Fibroblast of lung (primary cell): ENCODE results near the gene TMPRSS2. TPM values are rescaled to one million over a fixed set of nuclear protein-coding genes. Genes with fewer than 3 reads are reported as not detected.

Source experiments
- DNase-seq, 2 donors: peaks; one replicate each; pipeline versions ENCODE4 v3.0.0 to v3.0.0-alpha.2; 2010; ENCODE audit warnings: low read depth in 2 of 2
- H2AFZ ChIP-seq: 2 replicates; pipeline ENCODE4 v1.5.1; 2012; ENCODE audit warnings: low read length, control low read depth, inconsistent platforms
- H3K27ac ChIP-seq: 2 replicates; pipeline ENCODE4 v1.5.1; 2011; ENCODE audit warnings: low read length, control low read depth; ENCODE audit not compliant: insufficient read depth
- H3K27me3 ChIP-seq: 2 replicates; pipeline ENCODE4 v1.5.1; 2011; ENCODE audit warnings: mild to moderate bottlenecking, low read length; ENCODE audit not compliant: control insufficient read depth, insufficient read depth
- H3K36me3 ChIP-seq: 2 replicates; pipeline ENCODE4 v1.5.1; 2011; ENCODE audit warnings: low read length; ENCODE audit not compliant: control insufficient read depth, insufficient read depth
- H3K4me1 ChIP-seq: 2 replicates; pipeline ENCODE4 v1.5.1; 2011; ENCODE audit warnings: low read length; ENCODE audit not compliant: control insufficient read depth, insufficient read depth; ENCODE audit errors: extremely low read depth
- H3K4me2 ChIP-seq: 2 replicates; pipeline ENCODE4 v1.5.1; 2011; ENCODE audit warnings: low read length, control low read depth; ENCODE audit not compliant: insufficient read depth; ENCODE audit errors: extremely low read depth
- H3K4me3 ChIP-seq, 4 experiments: fragments of 200-600 bp in 1 of 4; sonication (generic) in 1 of 4; replicated peaks in 1 of 4; 2 replicates each; pipeline ENCODE4 v1.5.1; 2011 to 2016; ENCODE audit warnings: low read length in 4 of 4, low read depth in 3 of 4, mild to moderate bottlenecking in 3 of 4, control low read depth in 2 of 4, inconsistent platforms in 1 of 4, mixed read lengths in 1 of 4; ENCODE audit not compliant: insufficient read depth in 1 of 4; ENCODE audit errors: control extremely low read depth in 1 of 4
- H3K79me2 ChIP-seq: 2 replicates; pipeline ENCODE4 v1.5.1; 2012; ENCODE audit warnings: mild to moderate bottlenecking, low read length, inconsistent platforms; ENCODE audit not compliant: control insufficient read depth, insufficient read depth
- H3K9ac ChIP-seq: 2 replicates; pipeline ENCODE4 v1.5.1; 2011; ENCODE audit warnings: mild to moderate bottlenecking, low read length, control low read depth; ENCODE audit not compliant: insufficient read depth
- H3K9me3 ChIP-seq: 2 replicates; pipeline ENCODE4 v1.5.1; 2012; ENCODE audit warnings: low read depth, low read length; ENCODE audit not compliant: control insufficient read depth, insufficient read depth
- H4K20me1 ChIP-seq: 2 replicates; pipeline ENCODE4 v1.5.1; 2011; ENCODE audit warnings: low read length; ENCODE audit not compliant: control insufficient read depth, insufficient read depth; ENCODE audit errors: extremely low read depth
- EZH2 ChIP-seq: IDR thresholded peaks from 2 replicates; pipeline ENCODE4 v1.5.1; 2012; ENCODE audit warnings: low read length, control low read depth, mild to moderate bottlenecking; ENCODE audit errors: missing control alignments
- polyA plus RNA-seq, 2 donors: library from polyadenylated mRNA; depleted of rRNA in 1 of 2; stranded (reverse) in 1 of 2; unstranded in 1 of 2; fragments of >200 nt; gene quantifications; 2 replicates each; pipeline ENCODE4 v1.2.1, GENCODE V29; 2011 to 2012; ENCODE audit warnings: missing spikeins in 1 of 2
- total RNA-seq: library from RNA; depleted of rRNA; stranded (reverse); fragments of >200 nt; gene quantifications from 2 replicates; pipeline ENCODE4 v1.2.1, GENCODE V29; 2014
- TF ChIP-seq, protein P1 (sequence below), 2 donors: IDR thresholded peaks in 1 of 2; conservative IDR thresholded peaks in 1 of 2; 1 replicate in 1 of 2; 2 replicates in 1 of 2; pipeline ENCODE4 v1.5.1; 2011 to 2012; ENCODE audit warnings: low read length in 2 of 2, control low read depth in 1 of 2, inconsistent platforms in 1 of 2, low read depth in 1 of 2, mild to moderate bottlenecking in 1 of 2

The TMPRSS2 gene
- total and polyA plus RNA-seq, 2 donors (not counting 1 experiment from before 2014, with no cell fraction given): 0.17 TPM; not detected in 1

DNA sequence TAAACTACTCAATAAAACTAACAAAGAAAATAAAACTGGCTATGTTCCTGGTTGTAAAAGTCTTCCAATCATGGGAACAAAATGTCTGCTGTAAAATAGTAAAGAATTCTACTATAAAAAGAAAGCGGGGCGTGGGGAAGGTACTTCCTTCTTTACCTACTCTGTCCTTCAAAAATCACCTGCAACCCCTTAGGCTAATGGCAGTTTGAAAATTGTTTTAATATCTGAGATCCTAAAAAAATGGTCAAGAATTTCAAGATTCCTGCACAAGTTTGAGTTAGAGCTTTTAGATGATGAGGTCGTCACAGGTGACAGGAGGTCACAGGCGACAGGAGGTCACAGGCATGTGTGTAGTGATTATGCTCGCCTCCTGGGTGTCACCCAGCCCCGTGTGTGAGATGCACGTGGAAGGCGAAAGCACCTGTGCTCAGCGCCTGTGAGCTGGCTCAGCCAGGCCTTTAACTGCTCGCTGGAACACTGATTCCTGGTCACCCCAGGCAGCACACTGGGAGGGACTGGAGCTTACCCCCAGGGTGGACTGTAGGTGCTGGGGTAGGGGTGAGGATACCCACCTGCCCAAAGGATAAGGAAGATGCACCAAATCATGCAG is 18.6 kb upstream of the TMPRSS2 start:
- DNase-seq: no peak
- no peak overlapping the region for H3K4me3 ChIP-seq

DNA sequence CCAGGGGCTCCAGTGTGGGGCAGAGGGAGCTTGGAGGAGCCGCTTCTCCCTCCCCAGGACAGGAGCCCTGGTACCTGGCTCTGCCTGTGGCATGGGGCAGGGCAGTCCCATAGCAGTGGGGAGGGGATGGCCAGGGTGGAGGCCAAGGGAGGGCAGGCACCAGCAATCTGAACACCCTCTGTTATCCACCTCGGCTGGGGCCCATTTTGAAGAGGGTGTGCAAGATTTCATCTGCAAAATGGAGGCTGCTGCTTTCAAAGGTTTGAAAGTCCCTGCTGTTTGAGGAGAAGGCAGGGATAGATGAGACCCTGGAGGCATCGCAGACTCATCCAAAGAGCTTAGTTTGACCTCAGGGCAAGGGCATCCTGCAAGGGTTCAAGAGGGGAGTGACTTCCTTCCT is 15.2 kb upstream of the TMPRSS2 start:
- no peak overlapping the region for H3K4me3 ChIP-seq
- H3K36me3 ChIP-seq: no peaks in the 10 kb centered on the region
- no peak overlapping the region for H2AFZ ChIP-seq
- H3K4me1 ChIP-seq: no peaks in the 10 kb centered on the region
- H3K9ac ChIP-seq: no peak overlapping the region
- H4K20me1 ChIP-seq: no peaks in the 10 kb centered on the region
- no peak for DNase-seq
- no peaks in the 10 kb centered on the region for H3K27me3 ChIP-seq
- no peak overlapping the region for H3K27ac ChIP-seq
- TF ChIP-seq, protein P1, sequence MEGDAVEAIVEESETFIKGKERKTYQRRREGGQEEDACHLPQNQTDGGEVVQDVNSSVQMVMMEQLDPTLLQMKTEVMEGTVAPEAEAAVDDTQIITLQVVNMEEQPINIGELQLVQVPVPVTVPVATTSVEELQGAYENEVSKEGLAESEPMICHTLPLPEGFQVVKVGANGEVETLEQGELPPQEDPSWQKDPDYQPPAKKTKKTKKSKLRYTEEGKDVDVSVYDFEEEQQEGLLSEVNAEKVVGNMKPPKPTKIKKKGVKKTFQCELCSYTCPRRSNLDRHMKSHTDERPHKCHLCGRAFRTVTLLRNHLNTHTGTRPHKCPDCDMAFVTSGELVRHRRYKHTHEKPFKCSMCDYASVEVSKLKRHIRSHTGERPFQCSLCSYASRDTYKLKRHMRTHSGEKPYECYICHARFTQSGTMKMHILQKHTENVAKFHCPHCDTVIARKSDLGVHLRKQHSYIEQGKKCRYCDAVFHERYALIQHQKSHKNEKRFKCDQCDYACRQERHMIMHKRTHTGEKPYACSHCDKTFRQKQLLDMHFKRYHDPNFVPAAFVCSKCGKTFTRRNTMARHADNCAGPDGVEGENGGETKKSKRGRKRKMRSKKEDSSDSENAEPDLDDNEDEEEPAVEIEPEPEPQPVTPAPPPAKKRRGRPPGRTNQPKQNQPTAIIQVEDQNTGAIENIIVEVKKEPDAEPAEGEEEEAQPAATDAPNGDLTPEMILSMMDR (conservative IDR thresholded peaks at IDR 0.05 in 1 of 2, IDR thresholded peaks at IDR 0.05 in 1 of 2; ENCODE audit: low read depth in 1 of 2, low read length in 2 of 2): no peak
- no peak for TF ChIP-seq EZH2
- no peak overlapping the region for H3K4me2 ChIP-seq
- no peaks in the 10 kb centered on the region for H3K79me2 ChIP-seq
- no peaks in the 10 kb centered on the region for H3K9me3 ChIP-seq

More for the DNA sequence above, 18.6 kb upstream of the TMPRSS2 start:
- no peak overlapping the region for H3K27ac ChIP-seq
- H3K9ac ChIP-seq: no peak overlapping the region
- no peak for TF ChIP-seq EZH2
- TF ChIP-seq, protein P1 (conservative IDR thresholded peaks at IDR 0.05 in 1 of 2, IDR thresholded peaks at IDR 0.05 in 1 of 2; ENCODE audit: low read depth in 1 of 2, low read length in 2 of 2): no peak
- no peaks in the 10 kb centered on the region for H3K27me3 ChIP-seq
- H3K9me3 ChIP-seq: no peaks in the 10 kb centered on the region
- H3K4me2 ChIP-seq: no peak overlapping the region
- no peaks in the 10 kb centered on the region for H3K4me1 ChIP-seq
- H4K20me1 ChIP-seq: no peaks in the 10 kb centered on the region
- H2AFZ ChIP-seq: no peak overlapping the region
- no peaks in the 10 kb centered on the region for H3K79me2 ChIP-seq
- H3K36me3 ChIP-seq: no peaks in the 10 kb centered on the region

DNA sequence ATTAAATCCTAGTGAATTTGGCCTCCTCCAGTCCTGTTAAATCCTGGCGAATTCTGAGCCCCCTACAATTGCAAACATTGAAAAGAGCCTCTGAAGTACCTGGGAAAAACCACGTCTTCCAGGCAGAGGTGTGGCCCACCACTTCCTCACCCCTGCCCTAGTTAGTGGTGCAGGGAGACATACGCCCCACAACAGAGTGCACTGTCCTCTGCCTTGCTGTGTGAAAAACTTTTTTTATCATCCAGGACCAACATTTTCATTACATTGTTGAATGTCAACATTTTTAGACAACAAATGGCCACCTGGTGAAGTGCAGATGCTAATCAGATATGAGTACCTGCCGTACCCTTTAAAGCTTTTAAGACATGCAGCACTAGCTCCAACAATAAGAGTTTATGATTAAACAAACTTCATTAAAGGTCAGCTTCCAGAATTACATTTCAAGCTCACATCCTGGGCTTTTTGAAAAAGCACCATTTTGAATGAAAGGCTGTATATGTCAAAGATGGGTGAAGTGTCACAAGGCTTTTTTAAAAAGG is 13.6 kb upstream of the TMPRSS2 start:
- Histone ChIP-seq H2AFZ (no peak overlapping the region), H3K9me3 (no peaks in the 10 kb centered on the region), H3K27ac (no peak overlapping the region), H3K9ac (no peak overlapping the region), H3K4me2 (no peak overlapping the region), H3K4me3 (no peak overlapping the region), H3K36me3 (no peaks in the 10 kb centered on the region), H3K27me3 (no peaks in the 10 kb centered on the region), H3K4me1 (no peaks in the 10 kb centered on the region), H3K79me2 (no peaks in the 10 kb centered on the region), H4K20me1 (no peaks in the 10 kb centered on the region)
- no peak for DNase-seq
- no peak for TF ChIP-seq EZH2
- TF ChIP-seq, protein P1 (conservative IDR thresholded peaks at IDR 0.05 in 1 of 2, IDR thresholded peaks at IDR 0.05 in 1 of 2; ENCODE audit: low read depth in 1 of 2, low read length in 2 of 2): no peak
